HEK293 (cell line): ENCODE results near the gene SLC22A12.

Source experiments
- CTCF ChIA-PET: fragments of 350-600 bp; formaldehyde crosslinking; extraction: SDS; loops from one replicate; lab custom pipeline; 2021; ENCODE audit warnings: antibody characterized with exemption; lab: Yijun Ruan, JAX
- POLR2A ChIA-PET: fragments of 300-600 bp; formaldehyde crosslinking; extraction: SDS; loops from one replicate; lab custom pipeline; 2020; ENCODE audit warnings: antibody characterized with exemption, inconsistent platforms; lab: Yijun Ruan, JAX
- H3K27ac ChIP-seq: fragments of 200-500 bp; sonication (Bioruptor generic); 2 replicates; pipeline ENCODE4 v1.5.1; 2014; ENCODE audit warnings: low read depth, low read length, control low read depth, inconsistent platforms; ENCODE audit errors: extremely low read depth
- H3K36me3 ChIP-seq, 2 experiments: fragments of 200-500 bp in 1 of 2; sonication (Bioruptor generic) in 1 of 2; 1 replicate in 1 of 2; 2 replicates in 1 of 2; pipeline ENCODE4 v1.5.1; 2014 to 2017; ENCODE audit warnings: inconsistent platforms in 2 of 2, low read length in 2 of 2; ENCODE audit not compliant: control insufficient read depth in 2 of 2, insufficient read depth in 1 of 2
- H3K4me1 ChIP-seq: fragments of 200-500 bp; sonication (Bioruptor generic); 2 replicates; pipeline ENCODE4 v1.5.1; 2014; ENCODE audit warnings: mild to moderate bottlenecking, low read length, inconsistent platforms; ENCODE audit not compliant: control insufficient read depth, insufficient read depth
- H3K4me3 ChIP-seq: 2 replicates; pipeline ENCODE4 v1.5.1; 2011; ENCODE audit warnings: low read depth, mild to moderate bottlenecking, control low read depth, low read length, moderate library complexity
- H3K9me3 ChIP-seq: fragments of 200-500 bp; sonication (Bioruptor generic); 2 replicates; pipeline ENCODE4 v1.5.1; 2014; ENCODE audit warnings: low read depth, low read length, inconsistent platforms; ENCODE audit not compliant: control insufficient read depth, insufficient read depth
- GLIS2 ChIP-seq: fragments of 450-650 bp; formaldehyde crosslinking; IDR thresholded peaks from 2 replicates; pipeline ENCODE4 v1.5.1; 2016; ENCODE audit warnings: missing biosample characterization, missing genetic modification characterization
- INSM2 ChIP-seq: fragments of 450-650 bp; formaldehyde crosslinking; IDR thresholded peaks from 2 replicates; pipeline ENCODE4 v1.5.1; 2016; ENCODE audit warnings: missing biosample characterization, missing genetic modification characterization
- KLF17 ChIP-seq: fragments of 450-650 bp; formaldehyde crosslinking; IDR thresholded peaks from 2 replicates; pipeline ENCODE4 v1.5.1; 2016; ENCODE audit warnings: missing biosample characterization, missing genetic modification characterization
- MEIS1 ChIP-seq: sonication (generic); formaldehyde crosslinking; IDR thresholded peaks from 2 replicates; pipeline ENCODE4 v1.8.1; 2022; ENCODE audit warnings: missing genetic modification reagents, mild to moderate bottlenecking, borderline replicate concordance
- PRDM6 ChIP-seq: fragments of 450-650 bp; formaldehyde crosslinking; IDR thresholded peaks from 2 replicates; pipeline ENCODE4 v1.5.1; 2017; ENCODE audit warnings: missing biosample characterization, missing genetic modification characterization
- TRIM28 ChIP-seq: IDR thresholded peaks from 2 replicates; pipeline ENCODE4 v1.6.1; 2011; ENCODE audit warnings: low read length, control low read depth, borderline replicate concordance
- ZBTB11 ChIP-seq: fragments of 450-650 bp; formaldehyde crosslinking; conservative IDR thresholded peaks from 2 replicates; pipeline ENCODE4 v1.5.1; 2016; ENCODE audit warnings: low read depth, missing biosample characterization, missing genetic modification characterization
- ZBTB49 ChIP-seq: fragments of 450-650 bp; formaldehyde crosslinking; IDR thresholded peaks from 2 replicates; pipeline ENCODE4 v1.5.1; 2016; ENCODE audit warnings: missing biosample characterization, missing genetic modification characterization, low read depth
- ZNF248 ChIP-seq: fragments of 450-650 bp; formaldehyde crosslinking; IDR thresholded peaks from 2 replicates; pipeline ENCODE4 v1.5.1; 2017; ENCODE audit warnings: missing biosample characterization, missing genetic modification characterization
- ZNF274 ChIP-seq, 2 experiments: fragments of 200-500 bp in 1 of 2; fragments of 450-650 bp in 1 of 2; sonication (Bioruptor generic) in 1 of 2; formaldehyde crosslinking in 1 of 2; IDR thresholded peaks; 2 replicates each; pipeline versions ENCODE4 v1.5.1 to v1.6.1; 2014 to 2016; ENCODE audit warnings: borderline replicate concordance in 1 of 2, inconsistent platforms in 1 of 2, low read length in 1 of 2, missing biosample characterization in 1 of 2, missing genetic modification characterization in 1 of 2
- ZNF324 ChIP-seq: fragments of 450-650 bp; formaldehyde crosslinking; IDR thresholded peaks from 2 replicates; pipeline ENCODE4 v1.5.1; 2016; ENCODE audit warnings: missing biosample characterization, missing genetic modification characterization
- ZNF335 ChIP-seq: fragments of 450-650 bp; formaldehyde crosslinking; conservative IDR thresholded peaks from 2 replicates; pipeline ENCODE4 v1.5.1; 2016; ENCODE audit warnings: missing biosample characterization, missing genetic modification characterization
- ZNF354C ChIP-seq: fragments of 450-650 bp; formaldehyde crosslinking; IDR thresholded peaks from 2 replicates; pipeline ENCODE4 v1.5.1; 2016; ENCODE audit warnings: missing biosample characterization, missing genetic modification characterization, low read depth, borderline replicate concordance
- ZNF391 ChIP-seq: fragments of 450-650 bp; formaldehyde crosslinking; IDR thresholded peaks from 2 replicates; pipeline ENCODE4 v1.5.1; 2016; ENCODE audit warnings: low read depth, missing biosample characterization, missing genetic modification characterization, borderline replicate concordance
- ZNF398 ChIP-seq: fragments of 450-650 bp; formaldehyde crosslinking; IDR thresholded peaks from 2 replicates; pipeline ENCODE4 v1.5.1; 2017; ENCODE audit warnings: missing biosample characterization, missing genetic modification characterization
- ZNF488 ChIP-seq: fragments of 450-650 bp; formaldehyde crosslinking; IDR thresholded peaks from 2 replicates; pipeline ENCODE4 v1.5.1; 2016; ENCODE audit warnings: missing biosample characterization, missing genetic modification characterization
- ZNF621 ChIP-seq: fragments of 450-650 bp; formaldehyde crosslinking; IDR thresholded peaks from 2 replicates; pipeline ENCODE4 v1.5.1; 2017; ENCODE audit warnings: missing biosample characterization, missing genetic modification characterization
- ZNF664 ChIP-seq: fragments of 450-650 bp; formaldehyde crosslinking; IDR thresholded peaks from 2 replicates; pipeline ENCODE4 v1.5.1; 2016; ENCODE audit warnings: missing biosample characterization, missing genetic modification characterization
- ZNF785 ChIP-seq: fragments of 450-650 bp; formaldehyde crosslinking; IDR thresholded peaks from 2 replicates; pipeline ENCODE4 v1.5.1; 2016; ENCODE audit warnings: missing biosample characterization, missing genetic modification characterization
- ZSCAN16 ChIP-seq: fragments of 450-650 bp; formaldehyde crosslinking; IDR thresholded peaks from 2 replicates; pipeline ENCODE4 v1.5.1; 2016; ENCODE audit warnings: missing biosample characterization, missing genetic modification characterization

The SLC22A12 gene

GRCh38 chr11:64545619-64546018 is 45.4 kb upstream of the SLC22A12 start:
- Histone ChIP-seq H3K4me3 (no peak overlapping the region), H3K9me3 (no peaks in the 10 kb centered on the region)
- POLR2A ChIA-PET: no interaction called here
- TF ChIP-seq INSM2 (tag by site-specific recombination) (no peak), ZNF488 (tag by site-specific recombination) (no peak), ZBTB11 (tag by site-specific recombination) (no peak), ZNF274 (IDR thresholded peaks at IDR 0.05; ENCODE audit: low read length) (no peak), ZNF274 (tag by site-specific recombination; IDR thresholded peaks at IDR 0.05; ENCODE audit: borderline replicate concordance) (no peak), GLIS2 (no peak), PRDM6 (tag by site-specific recombination) (no peak), ZNF621 (tag by site-specific recombination) (no peak), ZNF324 (tag by site-specific recombination) (no peak), ZSCAN16 (tag by site-specific recombination) (no peak), ZNF354C (tag by site-specific recombination) (no peak), TRIM28 (no peak), ZBTB49 (tag by site-specific recombination) (no peak), ZNF335 (tag by site-specific recombination) (no peak), ZNF248 (tag by site-specific recombination) (no peak), ZNF785 (tag by site-specific recombination) (no peak), ZNF391 (tag by site-specific recombination) (no peak), KLF17 (tag by site-specific recombination) (no peak), ZNF398 (tag by site-specific recombination) (no peak), MEIS1 (CRISPR knock-in tag) (no peak), ZNF664 (no peak)
- TF ChIP-seq, all 188 proteins: peak for 0
- H3K4me1 ChIP-seq: no peaks in the 10 kb centered on the region
- no peaks in the 10 kb centered on the region for H3K36me3 ChIP-seq
- no peak overlapping the region for H3K27ac ChIP-seq
- CTCF ChIA-PET: interaction anchor here (0.8 to 1.6 kb wide), 2 partner anchors 106 to 114 kb away, joined by 4 to 7 read pairs; no protein-coding TSS in a partner anchor
